Esophagus squamous epithelium (tissue), 4 donors: ENCODE data around the gene BAD.

Experiments used
- POLR2A ChIP-seq, 4 donors: fragments of 450-650 bp; IDR thresholded peaks; one replicate each; pipeline ENCODE4 v1.6.1; 2017; ENCODE audit warnings: antibody characterized with exemption in 4 of 4, mild to moderate bottlenecking in 4 of 4, moderate library complexity in 3 of 4
- TF ChIP-seq, protein P1 (sequence below), 6 experiments: fragments of 450-650 bp in 4 of 6; fragments of 200-600 bp in 2 of 6; sonication (generic) in 2 of 6; IDR thresholded peaks; one replicate each; pipeline ENCODE4 v1.5.1; 2016 to 2019; ENCODE audit warnings: antibody characterized with exemption in 6 of 6, mild to moderate bottlenecking in 4 of 6, moderate library complexity in 4 of 6

DNA sequence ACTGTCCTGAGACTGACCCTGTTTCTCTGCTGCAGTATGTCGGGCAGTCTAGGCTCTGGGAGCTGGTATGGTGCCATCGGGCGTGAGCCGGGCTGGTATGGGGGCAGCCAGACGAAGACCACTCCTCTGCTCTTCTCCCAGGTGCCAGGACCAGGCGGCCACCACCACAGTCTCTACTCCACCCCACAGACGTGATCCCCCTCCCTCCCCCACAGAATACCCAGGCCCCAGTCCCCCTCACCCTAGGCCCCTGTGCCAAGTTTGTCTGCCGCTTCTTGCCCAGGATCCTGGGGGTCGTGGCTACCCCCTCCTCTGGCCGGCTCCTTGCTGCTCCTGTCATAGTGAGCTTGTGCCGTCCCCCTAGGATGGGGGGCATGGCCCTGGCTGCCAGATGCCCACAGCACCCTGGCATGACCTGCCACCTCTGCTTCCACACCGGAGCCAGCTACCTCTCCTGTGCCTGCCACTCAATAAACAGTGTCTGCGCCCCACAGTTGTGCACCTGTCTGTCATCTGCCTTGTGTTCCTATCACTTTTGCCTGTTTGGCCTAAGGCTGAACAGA is 4.6 kb upstream of the BAD start:
- TF ChIP-seq, protein P1, sequence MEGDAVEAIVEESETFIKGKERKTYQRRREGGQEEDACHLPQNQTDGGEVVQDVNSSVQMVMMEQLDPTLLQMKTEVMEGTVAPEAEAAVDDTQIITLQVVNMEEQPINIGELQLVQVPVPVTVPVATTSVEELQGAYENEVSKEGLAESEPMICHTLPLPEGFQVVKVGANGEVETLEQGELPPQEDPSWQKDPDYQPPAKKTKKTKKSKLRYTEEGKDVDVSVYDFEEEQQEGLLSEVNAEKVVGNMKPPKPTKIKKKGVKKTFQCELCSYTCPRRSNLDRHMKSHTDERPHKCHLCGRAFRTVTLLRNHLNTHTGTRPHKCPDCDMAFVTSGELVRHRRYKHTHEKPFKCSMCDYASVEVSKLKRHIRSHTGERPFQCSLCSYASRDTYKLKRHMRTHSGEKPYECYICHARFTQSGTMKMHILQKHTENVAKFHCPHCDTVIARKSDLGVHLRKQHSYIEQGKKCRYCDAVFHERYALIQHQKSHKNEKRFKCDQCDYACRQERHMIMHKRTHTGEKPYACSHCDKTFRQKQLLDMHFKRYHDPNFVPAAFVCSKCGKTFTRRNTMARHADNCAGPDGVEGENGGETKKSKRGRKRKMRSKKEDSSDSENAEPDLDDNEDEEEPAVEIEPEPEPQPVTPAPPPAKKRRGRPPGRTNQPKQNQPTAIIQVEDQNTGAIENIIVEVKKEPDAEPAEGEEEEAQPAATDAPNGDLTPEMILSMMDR (IDR thresholded peaks at IDR 0.05), result no peak
- TF ChIP-seq POLR2A (IDR thresholded peaks at IDR 0.05), result no peak
